Measurements from ENCODE around the gene CHFR.
"Not testable (repeated sequence)": the region's sequence is repeated elsewhere in the genome, so short reads cannot be mapped to it uniquely, and the experiment has no call there.

DNA sequence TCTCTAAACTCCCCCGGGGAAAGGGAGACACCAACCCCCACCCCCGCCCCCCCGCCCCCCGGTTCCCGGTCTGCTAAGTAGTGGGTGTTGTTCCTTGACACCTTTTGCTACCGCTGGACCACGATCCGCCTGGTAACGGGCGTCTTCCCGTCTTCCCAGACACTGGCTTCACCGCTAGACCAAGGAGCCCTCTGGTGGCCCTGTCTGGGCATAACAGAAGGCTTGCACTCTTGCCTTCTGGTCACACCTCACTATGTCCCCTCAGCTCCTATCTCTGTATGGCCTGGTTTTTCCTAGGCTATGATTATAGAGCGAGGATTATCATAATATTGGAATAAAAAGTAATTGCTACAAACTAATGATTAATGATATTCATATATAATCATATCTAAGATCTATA, 78.0 kb downstream of the CHFR start:
- peak in 1 of 6 experiments; percentile 22 for TF ChIP-seq CTCF (IDR thresholded peaks at IDR 0.05)
- TF ChIP-seq POLR2A (IDR thresholded peaks at IDR 0.05): not testable (repeated sequence)

All from upper lobe of left lung (tissue), 4 donors.